Measurements from ENCODE around the gene H2BK1. TPM values are rescaled to one million over a fixed set of nuclear protein-coding genes. Genes with fewer than 3 reads are reported as not detected.

The H2BK1 gene
- total RNA-seq, 2 donors from 2014 or later, result not detected

DNA sequence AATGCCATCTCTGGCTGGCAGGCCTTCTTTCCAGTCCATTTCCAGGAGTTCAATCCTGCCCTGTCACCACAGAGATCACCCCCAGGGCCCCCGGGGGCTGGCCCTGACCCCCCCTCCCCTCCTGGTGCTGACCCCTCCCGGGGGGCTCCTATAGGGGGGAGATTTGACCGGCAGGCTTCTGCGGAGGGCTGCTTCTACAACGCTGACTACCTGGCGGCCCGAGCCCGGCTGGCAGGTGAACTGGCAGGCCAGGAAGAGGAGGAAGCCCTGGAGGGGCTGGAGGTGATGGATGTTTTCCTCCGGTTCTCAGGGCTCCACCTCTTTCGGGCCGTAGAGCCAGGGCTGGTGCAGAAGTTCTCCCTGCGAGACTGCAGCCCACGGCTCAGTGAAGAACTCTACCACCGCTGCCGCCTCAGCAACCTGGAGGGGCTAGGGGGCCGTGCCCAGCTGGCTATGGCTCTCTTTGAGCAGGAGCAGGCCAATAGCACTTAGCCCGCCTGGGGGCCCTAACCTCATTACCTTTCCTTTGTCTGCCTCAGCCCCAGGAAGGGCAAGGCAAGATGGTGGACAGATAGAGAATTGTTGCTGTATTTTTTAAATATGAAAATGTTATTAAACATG, 28.0 kb upstream of the H2BK1 start:
- no peak for ATAC-seq
- TF ChIP-seq, protein P1, sequence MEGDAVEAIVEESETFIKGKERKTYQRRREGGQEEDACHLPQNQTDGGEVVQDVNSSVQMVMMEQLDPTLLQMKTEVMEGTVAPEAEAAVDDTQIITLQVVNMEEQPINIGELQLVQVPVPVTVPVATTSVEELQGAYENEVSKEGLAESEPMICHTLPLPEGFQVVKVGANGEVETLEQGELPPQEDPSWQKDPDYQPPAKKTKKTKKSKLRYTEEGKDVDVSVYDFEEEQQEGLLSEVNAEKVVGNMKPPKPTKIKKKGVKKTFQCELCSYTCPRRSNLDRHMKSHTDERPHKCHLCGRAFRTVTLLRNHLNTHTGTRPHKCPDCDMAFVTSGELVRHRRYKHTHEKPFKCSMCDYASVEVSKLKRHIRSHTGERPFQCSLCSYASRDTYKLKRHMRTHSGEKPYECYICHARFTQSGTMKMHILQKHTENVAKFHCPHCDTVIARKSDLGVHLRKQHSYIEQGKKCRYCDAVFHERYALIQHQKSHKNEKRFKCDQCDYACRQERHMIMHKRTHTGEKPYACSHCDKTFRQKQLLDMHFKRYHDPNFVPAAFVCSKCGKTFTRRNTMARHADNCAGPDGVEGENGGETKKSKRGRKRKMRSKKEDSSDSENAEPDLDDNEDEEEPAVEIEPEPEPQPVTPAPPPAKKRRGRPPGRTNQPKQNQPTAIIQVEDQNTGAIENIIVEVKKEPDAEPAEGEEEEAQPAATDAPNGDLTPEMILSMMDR (IDR thresholded peaks at IDR 0.05), result no peak
- TF ChIP-seq POLR2A (IDR thresholded peaks at IDR 0.05), result no peak
- intact Hi-C loops (cut with DNase I), result no loop called here

DNA sequence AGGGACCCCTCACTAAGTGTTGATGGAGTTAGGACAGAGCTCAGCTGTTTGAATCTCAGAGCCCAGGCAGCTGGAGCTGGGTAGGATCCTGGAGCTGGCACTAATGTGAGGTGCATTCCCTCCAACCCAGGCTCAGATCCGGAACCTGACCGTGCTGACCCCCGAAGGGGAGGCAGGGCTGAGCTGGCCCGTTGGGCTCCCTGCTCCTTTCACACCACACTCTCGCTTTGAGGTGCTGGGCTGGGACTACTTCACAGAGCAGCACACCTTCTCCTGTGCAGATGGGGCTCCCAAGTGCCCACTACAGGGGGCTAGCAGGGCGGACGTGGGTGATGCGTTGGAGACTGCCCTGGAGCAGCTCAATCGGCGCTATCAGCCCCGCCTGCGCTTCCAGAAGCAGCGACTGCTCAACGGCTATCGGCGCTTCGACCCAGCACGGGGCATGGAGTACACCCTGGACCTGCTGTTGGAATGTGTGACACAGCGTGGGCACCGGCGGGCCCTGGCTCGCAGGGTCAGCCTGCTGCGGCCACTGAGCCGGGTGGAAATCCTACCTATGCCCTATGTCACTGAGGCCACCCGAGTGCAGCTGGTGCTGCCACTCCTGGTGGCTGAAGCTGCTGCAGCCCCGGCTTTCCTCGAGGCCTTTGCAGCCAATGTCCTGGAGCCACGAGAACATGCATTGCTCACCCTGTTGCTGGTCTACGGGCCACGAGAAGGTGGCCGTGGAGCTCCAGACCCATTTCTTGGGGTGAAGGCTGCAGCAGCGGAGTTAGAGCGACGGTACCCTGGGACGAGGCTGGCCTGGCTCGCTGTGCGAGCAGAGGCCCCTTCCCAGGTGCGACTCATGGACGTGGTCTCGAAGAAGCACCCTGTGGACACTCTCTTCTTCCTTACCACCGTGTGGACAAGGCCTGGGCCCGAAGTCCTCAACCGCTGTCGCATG, 27.2 kb upstream of the H2BK1 start:
- no peaks in the 10 kb centered on the region for H3K9me3 ChIP-seq
- WGBS, 2 donors, result 85 to 88% methylated on average over 28 to 39 of the region's 44 CpGs
- peaks cover 0 to 17% of the 10 kb centered on the region in 2 donors for H3K36me3 ChIP-seq (replicated peaks in 1 of 2; ENCODE audit: insufficient read depth in 1 of 2, low read depth in 2 of 2)
- no peak overlapping the region for H3K4me3 ChIP-seq
- H3K27ac ChIP-seq, result no peak overlapping the region
- DNase-seq (no peak), ATAC-seq (no peak)
- intact Hi-C loops (cut with DNase I), result no loop called here
- TF ChIP-seq, protein P1 (IDR thresholded peaks at IDR 0.05), result no peak
- TF ChIP-seq POLR2A (IDR thresholded peaks at IDR 0.05), result no peak
- H3K4me1 ChIP-seq, result peaks cover 15% of the 10 kb centered on the region
- H3K27me3 ChIP-seq, result no peaks in the 10 kb centered on the region

More for the DNA sequence above, 28.0 kb upstream of the H2BK1 start:
- Histone ChIP-seq H3K36me3 (replicated peaks in 1 of 2; ENCODE audit: insufficient read depth in 1 of 2, low read depth in 2 of 2) (peaks cover 0 to 17% of the 10 kb centered on the region in 2 donors), H3K27me3 (no peaks in the 10 kb centered on the region), H3K4me3 (no peak overlapping the region), H3K4me1 (peaks cover 14% of the 10 kb centered on the region), H3K9me3 (no peaks in the 10 kb centered on the region), H3K27ac (no peak overlapping the region)
- 79 to 96% methylated on average over 4 to 17 of the region's 17 CpGs for WGBS, 2 donors
- DNase-seq, result no peak

DNA sequence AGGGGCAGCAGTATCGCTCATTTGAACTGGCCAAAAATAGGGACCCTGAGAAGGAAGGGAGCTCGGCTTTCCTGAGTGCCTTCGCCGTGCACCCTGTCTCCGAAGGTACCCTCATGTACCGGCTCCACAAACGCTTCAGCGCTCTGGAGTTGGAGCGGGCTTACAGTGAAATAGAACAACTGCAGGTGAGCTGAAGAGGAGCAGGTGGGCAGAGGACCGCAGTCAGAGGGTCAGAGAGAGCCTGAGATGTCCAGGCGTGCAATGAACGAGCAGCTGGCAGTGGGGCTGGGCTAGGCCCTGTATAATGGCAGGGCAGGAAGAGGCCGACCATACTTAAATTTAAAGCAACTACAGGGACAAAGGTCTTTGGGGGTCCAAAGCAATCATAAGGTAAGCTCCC, 26.1 kb upstream of the H2BK1 start:
- H3K27ac ChIP-seq, result no peak overlapping the region
- ATAC-seq, result no peak
- DNase-seq, result no peak
- peaks cover 0 to 17% of the 10 kb centered on the region in 2 donors for H3K36me3 ChIP-seq (replicated peaks in 1 of 2; ENCODE audit: insufficient read depth in 1 of 2, low read depth in 2 of 2)
- H3K27me3 ChIP-seq, result no peaks in the 10 kb centered on the region
- intact Hi-C loops (cut with DNase I), result no loop called here
- no peak overlapping the region for H3K4me3 ChIP-seq
- 84 to 89% methylated on average over 13 of the region's 13 CpGs for WGBS, 2 donors
- TF ChIP-seq, protein P1 (IDR thresholded peaks at IDR 0.05), result no peak
- no peak for TF ChIP-seq POLR2A (IDR thresholded peaks at IDR 0.05)
- H3K4me1 ChIP-seq, result peaks cover 21% of the 10 kb centered on the region
- no peaks in the 10 kb centered on the region for H3K9me3 ChIP-seq

DNA sequence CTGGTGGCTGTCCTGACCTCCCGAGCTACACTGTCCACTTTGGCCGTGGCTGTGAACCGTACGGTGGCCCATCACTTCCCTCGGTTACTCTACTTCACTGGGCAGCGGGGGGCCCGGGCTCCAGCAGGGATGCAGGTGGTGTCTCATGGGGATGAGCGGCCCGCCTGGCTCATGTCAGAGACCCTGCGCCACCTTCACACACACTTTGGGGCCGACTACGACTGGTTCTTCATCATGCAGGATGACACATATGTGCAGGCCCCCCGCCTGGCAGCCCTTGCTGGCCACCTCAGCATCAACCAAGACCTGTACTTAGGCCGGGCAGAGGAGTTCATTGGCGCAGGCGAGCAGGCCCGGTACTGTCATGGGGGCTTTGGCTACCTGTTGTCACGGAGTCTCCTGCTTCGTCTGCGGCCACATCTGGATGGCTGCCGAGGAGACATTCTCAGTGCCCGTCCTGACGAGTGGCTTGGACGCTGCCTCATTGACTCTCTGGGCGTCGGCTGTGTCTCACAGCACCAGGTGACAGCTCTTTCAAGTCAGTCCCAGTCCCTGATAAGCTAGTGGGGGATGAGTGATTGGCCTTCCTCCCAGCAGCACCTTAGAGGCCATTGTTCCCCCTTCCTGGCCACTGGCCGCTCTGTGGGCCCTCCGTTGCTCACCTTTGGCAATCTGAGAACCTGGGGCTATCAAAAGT, 25.0 kb upstream of the H2BK1 start:
- DNase-seq (no peak), ATAC-seq (no peak)
- H3K9me3 ChIP-seq, result no peaks in the 10 kb centered on the region
- H3K27me3 ChIP-seq, result no peaks in the 10 kb centered on the region
- H3K4me3 ChIP-seq, result no peak overlapping the region
- 85 to 92% methylated on average over 5 to 26 of the region's 28 CpGs for WGBS, 2 donors
- H3K36me3 ChIP-seq (replicated peaks in 1 of 2; ENCODE audit: insufficient read depth in 1 of 2, low read depth in 2 of 2), result peaks cover 0 to 17% of the 10 kb centered on the region in 2 donors
- intact Hi-C loops (cut with DNase I), result no loop called here
- peaks cover 21% of the 10 kb centered on the region for H3K4me1 ChIP-seq
- H3K27ac ChIP-seq, result no peak overlapping the region
- TF ChIP-seq, protein P1 (IDR thresholded peaks at IDR 0.05), result no peak
- no peak for TF ChIP-seq POLR2A (IDR thresholded peaks at IDR 0.05)

All from body of pancreas (tissue), 4 donors.